ENCODE data around the gene PRRX1.

The PRRX1 gene

GRCh38 chr1:170776252-170776651, 112.3 kb downstream of the PRRX1 start:
- Histone ChIP-seq H3K4me3 (ENCODE audit: low read depth, low read length) (no peak overlapping the region), H3K27me3 (ENCODE audit: control insufficient read depth, insufficient read depth, low read length) (no peaks in the 10 kb centered on the region), H3K4me1 (ENCODE audit: control insufficient read depth, insufficient read depth, low read length) (no peaks in the 10 kb centered on the region), H3K9me3 (ENCODE audit: control insufficient read depth, insufficient read depth, low read depth, low read length) (no peaks in the 10 kb centered on the region), H3K36me3 (ENCODE audit: control insufficient read depth, insufficient read depth, low read length) (no peaks in the 10 kb centered on the region), H3K9ac (ENCODE audit: low read length) (no peak overlapping the region), H3K27ac (ENCODE audit: low read depth, low read length) (no peak overlapping the region)

GRCh38 chr1:170776777-170777176, 112.8 kb downstream of the PRRX1 start:
- Histone ChIP-seq H3K4me1 (ENCODE audit: control insufficient read depth, insufficient read depth, low read length) (no peaks in the 10 kb centered on the region), H3K4me3 (ENCODE audit: low read depth, low read length) (no peak overlapping the region), H3K9me3 (ENCODE audit: control insufficient read depth, insufficient read depth, low read depth, low read length) (no peaks in the 10 kb centered on the region), H3K9ac (ENCODE audit: low read length) (no peak overlapping the region), H3K27me3 (ENCODE audit: control insufficient read depth, insufficient read depth, low read length) (no peaks in the 10 kb centered on the region), H3K27ac (ENCODE audit: low read depth, low read length) (no peak overlapping the region), H3K36me3 (ENCODE audit: control insufficient read depth, insufficient read depth, low read length) (no peaks in the 10 kb centered on the region)
